Measurements from ENCODE around the gene NTMT2.

Gene NTMT2

GRCh38 chr1:170198090-170198489, 52.3 kb downstream of the NTMT2 start:
- Mint-ChIP-seq H3K4me3 (no peak overlapping the region), H3K9me3 (peaks cover under 1% of the 10 kb centered on the region), H3K27me3 (ENCODE audit: low read depth, poor library complexity) (no peaks in the 10 kb centered on the region)

GRCh38 chr1:170198584-170198983, 52.8 kb downstream of the NTMT2 start:
- DNase-seq = no peak
- Mint-ChIP-seq H3K9me3 (no peaks in the 10 kb centered on the region), H3K27me3 (ENCODE audit: low read depth, poor library complexity) (no peaks in the 10 kb centered on the region), H3K27ac (no peak overlapping the region), H3K36me3 (ENCODE audit: low read depth) (no peaks in the 10 kb centered on the region), H3K4me1 (peaks cover 23% of the 10 kb centered on the region), H3K4me3 (no peak overlapping the region)
- TF ChIP-seq CTCF (IDR thresholded peaks at IDR 0.05) = no peak

More at GRCh38 chr1:170198090-170198489, 52.3 kb downstream of the NTMT2 start:
- Mint-ChIP-seq H3K4me1 (peaks cover 22% of the 10 kb centered on the region), H3K27ac (no peak overlapping the region), H3K36me3 (ENCODE audit: low read depth) (no peaks in the 10 kb centered on the region)
- no peak for TF ChIP-seq CTCF (IDR thresholded peaks at IDR 0.05)
- no peak for DNase-seq

- Mint-ChIP-seq H3K36me3 (ENCODE audit: low read depth) (no peaks in the 10 kb centered on the region), H3K27ac (no peak overlapping the region), H3K4me1 (peaks cover 39% of the 10 kb centered on the region), H3K27me3 (ENCODE audit: low read depth, poor library complexity) (no peaks in the 10 kb centered on the region), H3K9me3 (no peaks in the 10 kb centered on the region), H3K4me3 (no peak overlapping the region)
- no peak for DNase-seq
- no peak for TF ChIP-seq CTCF (IDR thresholded peaks at IDR 0.05)
Observed at GRCh38 chr1:170200161-170200560, 54.4 kb downstream of the NTMT2 start.

- Mint-ChIP-seq H3K27me3 (ENCODE audit: low read depth, poor library complexity) (no peaks in the 10 kb centered on the region), H3K4me1 (peaks cover 39% of the 10 kb centered on the region), H3K36me3 (ENCODE audit: low read depth) (no peaks in the 10 kb centered on the region), H3K27ac (no peak overlapping the region), H3K4me3 (no peak overlapping the region), H3K9me3 (no peaks in the 10 kb centered on the region)
- no peak for TF ChIP-seq CTCF (IDR thresholded peaks at IDR 0.05)
- no peak for DNase-seq
Observed at GRCh38 chr1:170200621-170201397, 55.0 kb downstream of the NTMT2 start.

GRCh38 chr1:170203693-170204092, 57.9 kb downstream of the NTMT2 start:
- Mint-ChIP-seq H3K27ac (no peak overlapping the region), H3K9me3 (peaks cover 10% of the 10 kb centered on the region)
- no peak for DNase-seq

More at GRCh38 chr1:170203693-170204092, 57.9 kb downstream of the NTMT2 start:
- no peak for TF ChIP-seq CTCF (IDR thresholded peaks at IDR 0.05)
- Mint-ChIP-seq H3K36me3 (ENCODE audit: low read depth) (peaks cover 6% of the 10 kb centered on the region), H3K4me3 (no peak overlapping the region), H3K4me1 (peaks cover 31% of the 10 kb centered on the region), H3K27me3 (ENCODE audit: low read depth, poor library complexity) (peaks cover 2% of the 10 kb centered on the region)
